Endodermal cell (in vitro differentiated cells): ENCODE measurements around the gene HLF. TPM values are rescaled to one million over a fixed set of nuclear protein-coding genes. Genes with fewer than 3 reads are reported as not detected.

Source experiments
- DNase-seq: peaks from one replicate; pipeline ENCODE4 v3.0.0-alpha.2; 2017
- H3K27ac ChIP-seq: 2 replicates; pipeline ENCODE4 v1.5.1; 2013; ENCODE audit warnings: mild to moderate bottlenecking, low read depth, low read length, moderate library complexity
- H3K27me3 ChIP-seq: 2 replicates; pipeline ENCODE4 v1.6.1; 2013; ENCODE audit warnings: mild to moderate bottlenecking, low read length, moderate library complexity; ENCODE audit not compliant: insufficient read depth, control insufficient read depth, poor library complexity, severe bottlenecking
- H3K36me3 ChIP-seq: 2 replicates; pipeline ENCODE4 v1.7.0; 2013; ENCODE audit warnings: mild to moderate bottlenecking, low read length, moderate library complexity; ENCODE audit not compliant: control insufficient read depth, insufficient read depth
- H3K4me1 ChIP-seq: one replicate; pipeline ENCODE4 v1.7.0; 2013; ENCODE audit warnings: low read length; ENCODE audit not compliant: control insufficient read depth, insufficient read depth
- H3K4me3 ChIP-seq: 2 replicates; pipeline ENCODE4 v1.5.1; 2013; ENCODE audit warnings: mild to moderate bottlenecking, low read length, moderate library complexity
- H3K9ac ChIP-seq: 2 replicates; pipeline ENCODE4 v1.6.1; 2013; ENCODE audit warnings: mild to moderate bottlenecking, low read length, moderate library complexity; ENCODE audit not compliant: poor library complexity, severe bottlenecking; ENCODE audit errors: extremely low read depth
- H3K9me3 ChIP-seq: 2 replicates; pipeline ENCODE4 v1.6.1; 2013; ENCODE audit warnings: mild to moderate bottlenecking, low read length, moderate library complexity; ENCODE audit not compliant: control insufficient read depth
- H3K27ac Mint-ChIP-seq: 2 replicates; pipeline ENCODE4 v1.8.0; 2020; ENCODE audit warnings: mixed read lengths
- H3K27me3 Mint-ChIP-seq: 2 replicates; pipeline ENCODE4 v1.8.0; 2021; ENCODE audit warnings: mild to moderate bottlenecking, mixed read lengths; ENCODE audit not compliant: insufficient read depth
- H3K36me3 Mint-ChIP-seq: 2 replicates; pipeline ENCODE4 v1.8.0; 2020; ENCODE audit warnings: low read depth, mixed read lengths
- H3K4me1 Mint-ChIP-seq: 2 replicates; pipeline ENCODE4 v1.8.0; 2020; ENCODE audit warnings: mixed read lengths
- H3K4me3 Mint-ChIP-seq: 2 replicates; pipeline ENCODE4 v1.8.0; 2020; ENCODE audit warnings: mild to moderate bottlenecking, moderate library complexity, mixed read lengths
- H3K9me3 Mint-ChIP-seq: 2 replicates; pipeline ENCODE4 v1.8.0; 2020; ENCODE audit warnings: mild to moderate bottlenecking, mixed read lengths
- WGBS, 2 experiments: methylation state at CpG; one replicate each; pipeline versions ENCODE4 v1.1.5 to v1.1.7; 2013; ENCODE audit warnings: missing lambda C conversion rate in 2 of 2, mixed read lengths in 1 of 2; ENCODE audit not compliant: insufficient coverage in 1 of 2, insufficient read length in 1 of 2; 5-methylcytosine and 5-hydroxymethylcytosine counted together
- total RNA-seq, 2 donors: library from RNA; stranded (reverse); fragmentation: NEBNext Ultra II Directional in 1 of 2; extraction: Animal tissue kit (Norgen Biotek cat#: 25700) in 1 of 2; gene quantifications; 2 replicates in 1 of 2; 3 replicates in 1 of 2; pipeline ENCODE4 v1.2.1, GENCODE V29; 2021
- TF ChIP-seq, protein P1 (sequence below): fragments of 200-600 bp; sonication (generic); conservative IDR thresholded peaks from 2 replicates; pipeline ENCODE4 v1.5.0; 2021; ENCODE audit warnings: antibody characterized with exemption, mild to moderate bottlenecking

The HLF gene
- total RNA-seq, 2 donors from 2014 or later: not detected

DNA sequence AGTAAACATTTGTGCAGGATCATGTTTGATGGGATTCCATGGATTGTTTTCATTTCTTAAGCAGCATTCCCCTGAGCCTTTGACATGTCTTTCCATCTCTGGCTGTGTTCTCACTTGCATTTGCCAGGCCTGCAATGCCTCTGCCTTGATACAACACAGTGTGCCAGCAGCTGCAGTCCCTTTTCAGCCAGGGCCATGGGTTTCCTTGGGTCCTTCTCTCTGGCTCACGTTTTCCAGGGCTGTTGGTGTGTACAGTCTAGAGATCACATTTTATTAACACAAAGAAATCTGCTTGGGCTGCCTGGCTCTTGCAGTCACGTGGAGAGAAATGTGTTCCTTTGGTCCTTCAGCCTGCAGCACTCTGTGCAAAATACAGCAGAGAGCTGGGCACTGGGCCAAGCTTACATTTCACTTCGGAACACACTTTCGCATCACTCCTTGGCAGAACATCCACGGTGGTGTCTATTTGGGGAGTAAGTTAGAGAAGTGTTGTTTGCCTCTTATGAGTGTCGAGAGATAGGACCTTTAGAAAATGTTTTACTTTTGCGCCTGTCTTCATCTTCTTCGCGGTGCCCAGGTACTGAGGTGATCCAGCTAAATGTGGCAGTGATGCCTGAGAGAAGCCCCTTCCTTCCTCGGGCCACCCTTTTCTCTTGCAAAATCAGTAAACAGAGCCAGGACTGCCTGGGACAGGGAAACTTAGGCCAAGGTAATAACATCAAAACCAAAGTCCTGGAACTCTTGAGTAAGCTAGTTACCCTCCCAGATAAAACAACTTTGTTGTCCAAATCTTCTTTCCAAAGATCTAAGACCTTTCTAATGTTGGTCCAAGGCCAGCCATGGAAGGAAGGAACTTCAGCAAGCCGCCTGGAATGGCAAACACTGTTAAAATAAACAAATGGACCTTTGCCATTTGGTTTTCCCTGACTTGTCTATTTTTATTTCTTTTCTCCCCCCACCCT, 20.9 kb downstream of the HLF start:
- H3K27ac Mint-ChIP-seq: no peak overlapping the region
- 90 to 100% methylated on average over 9 to 11 of the region's 11 CpGs for WGBS, 2 experiments

GRCh38 chr17:55286681-55287589, 22.2 kb downstream of the HLF start:
- H3K4me1 Mint-ChIP-seq: no peaks in the 10 kb centered on the region
- TF ChIP-seq, protein P1, sequence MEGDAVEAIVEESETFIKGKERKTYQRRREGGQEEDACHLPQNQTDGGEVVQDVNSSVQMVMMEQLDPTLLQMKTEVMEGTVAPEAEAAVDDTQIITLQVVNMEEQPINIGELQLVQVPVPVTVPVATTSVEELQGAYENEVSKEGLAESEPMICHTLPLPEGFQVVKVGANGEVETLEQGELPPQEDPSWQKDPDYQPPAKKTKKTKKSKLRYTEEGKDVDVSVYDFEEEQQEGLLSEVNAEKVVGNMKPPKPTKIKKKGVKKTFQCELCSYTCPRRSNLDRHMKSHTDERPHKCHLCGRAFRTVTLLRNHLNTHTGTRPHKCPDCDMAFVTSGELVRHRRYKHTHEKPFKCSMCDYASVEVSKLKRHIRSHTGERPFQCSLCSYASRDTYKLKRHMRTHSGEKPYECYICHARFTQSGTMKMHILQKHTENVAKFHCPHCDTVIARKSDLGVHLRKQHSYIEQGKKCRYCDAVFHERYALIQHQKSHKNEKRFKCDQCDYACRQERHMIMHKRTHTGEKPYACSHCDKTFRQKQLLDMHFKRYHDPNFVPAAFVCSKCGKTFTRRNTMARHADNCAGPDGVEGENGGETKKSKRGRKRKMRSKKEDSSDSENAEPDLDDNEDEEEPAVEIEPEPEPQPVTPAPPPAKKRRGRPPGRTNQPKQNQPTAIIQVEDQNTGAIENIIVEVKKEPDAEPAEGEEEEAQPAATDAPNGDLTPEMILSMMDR: no peak
- 76 to 78% methylated on average over 3 of the region's 3 CpGs for WGBS, 2 experiments
- Histone ChIP-seq H3K4me1 (no peaks in the 10 kb centered on the region), H3K9ac (no peak overlapping the region), H3K4me3 (no peak overlapping the region), H3K36me3 (no peaks in the 10 kb centered on the region), H3K27ac (no peak overlapping the region), H3K27me3 (no peaks in the 10 kb centered on the region), H3K9me3 (no peaks in the 10 kb centered on the region)
- no peak for DNase-seq
- H3K4me3 Mint-ChIP-seq: no peak overlapping the region
- peaks cover 1% of the 10 kb centered on the region for H3K27me3 Mint-ChIP-seq
- H3K9me3 Mint-ChIP-seq: peaks cover 2% of the 10 kb centered on the region
- no peak overlapping the region for H3K27ac Mint-ChIP-seq
- no peaks in the 10 kb centered on the region for H3K36me3 Mint-ChIP-seq

More for the DNA sequence above, 20.9 kb downstream of the HLF start:
- H3K4me3 Mint-ChIP-seq: no peak overlapping the region
- H3K4me3 ChIP-seq: no peak overlapping the region
- H3K36me3 Mint-ChIP-seq: no peaks in the 10 kb centered on the region
- H3K4me1 ChIP-seq: no peaks in the 10 kb centered on the region
- H3K36me3 ChIP-seq: no peaks in the 10 kb centered on the region
- DNase-seq: no peak
- peaks cover 1% of the 10 kb centered on the region for H3K27me3 Mint-ChIP-seq
- no peak overlapping the region for H3K27ac ChIP-seq
- no peaks in the 10 kb centered on the region for H3K9me3 ChIP-seq
- H3K9ac ChIP-seq: no peak overlapping the region
- no peaks in the 10 kb centered on the region for H3K27me3 ChIP-seq
- no peaks in the 10 kb centered on the region for H3K9me3 Mint-ChIP-seq
- TF ChIP-seq, protein P1: no peak
- H3K4me1 Mint-ChIP-seq: no peaks in the 10 kb centered on the region

DNA sequence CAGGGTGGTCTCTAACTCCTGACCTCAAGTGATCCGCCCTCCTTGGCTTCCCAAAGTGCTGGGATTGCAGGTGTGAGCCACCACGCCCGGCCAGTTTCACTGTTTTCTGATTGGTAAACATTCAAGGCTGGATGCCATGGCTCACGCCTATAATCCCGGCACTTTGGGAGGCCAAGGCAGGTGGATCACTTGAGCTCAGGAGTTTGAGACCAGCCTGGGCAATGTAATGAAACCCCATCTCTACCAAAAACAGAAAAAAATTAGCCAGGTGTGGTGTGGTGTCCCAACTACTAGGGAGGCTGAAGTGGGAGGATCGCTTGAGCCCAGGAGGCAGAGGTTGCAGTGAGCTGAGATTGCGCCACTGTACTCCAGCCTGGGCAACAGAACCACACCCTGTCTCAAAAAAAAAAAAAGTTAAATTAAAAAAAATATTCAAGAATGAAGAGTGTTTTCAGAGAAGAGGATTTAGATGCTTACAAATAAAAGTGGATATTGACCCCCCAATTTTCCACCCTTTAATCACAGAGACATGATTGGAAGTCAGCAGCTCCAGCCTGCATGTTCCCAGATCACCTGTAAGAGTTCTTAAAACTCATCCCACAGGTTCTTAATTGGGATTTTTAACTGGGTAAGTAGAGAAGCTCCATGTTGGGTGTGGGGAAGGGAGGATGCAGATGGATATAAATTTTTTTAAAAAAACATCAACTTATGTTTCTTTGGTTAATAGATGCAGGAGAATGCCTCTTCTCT, 23.8 kb downstream of the HLF start:
- no peak for DNase-seq
- Mint-ChIP-seq H3K27me3 (no peaks in the 10 kb centered on the region), H3K36me3 (no peaks in the 10 kb centered on the region), H3K4me1 (no peaks in the 10 kb centered on the region), H3K27ac (no peak overlapping the region), H3K9me3 (peaks cover 2% of the 10 kb centered on the region), H3K4me3 (no peak overlapping the region)
- Histone ChIP-seq H3K9me3 (no peaks in the 10 kb centered on the region), H3K27ac (no peak overlapping the region), H3K4me3 (no peak overlapping the region), H3K36me3 (no peaks in the 10 kb centered on the region), H3K9ac (no peak overlapping the region), H3K4me1 (no peaks in the 10 kb centered on the region), H3K27me3 (no peaks in the 10 kb centered on the region)
- 93% methylated on average over 3 to 6 of the region's 7 CpGs for WGBS, 2 experiments
- TF ChIP-seq, protein P1: no peak
